Stimulated activated CD8-positive, alpha-beta memory T cell treated with anti-CD3 and anti-CD28 coated beads, Interleukin-2, amount 100 ng/mL, for 1 hour (primary cell): ENCODE measurements around the gene ZNF280B.
A peak's percentile ranks its signal among the peaks of the same experiment; 100 is the strongest.
"Not testable (repeated sequence)": the region's sequence is repeated elsewhere in the genome, so short reads cannot be mapped to it uniquely, and the experiment has no call there.

Source experiments
- DNase-seq, 2 donors: peaks; one replicate each; pipeline ENCODE4 v3.0.0-alpha.2; 2020; ENCODE audit warnings: low read depth in 2 of 2

The ZNF280B gene

DNA sequence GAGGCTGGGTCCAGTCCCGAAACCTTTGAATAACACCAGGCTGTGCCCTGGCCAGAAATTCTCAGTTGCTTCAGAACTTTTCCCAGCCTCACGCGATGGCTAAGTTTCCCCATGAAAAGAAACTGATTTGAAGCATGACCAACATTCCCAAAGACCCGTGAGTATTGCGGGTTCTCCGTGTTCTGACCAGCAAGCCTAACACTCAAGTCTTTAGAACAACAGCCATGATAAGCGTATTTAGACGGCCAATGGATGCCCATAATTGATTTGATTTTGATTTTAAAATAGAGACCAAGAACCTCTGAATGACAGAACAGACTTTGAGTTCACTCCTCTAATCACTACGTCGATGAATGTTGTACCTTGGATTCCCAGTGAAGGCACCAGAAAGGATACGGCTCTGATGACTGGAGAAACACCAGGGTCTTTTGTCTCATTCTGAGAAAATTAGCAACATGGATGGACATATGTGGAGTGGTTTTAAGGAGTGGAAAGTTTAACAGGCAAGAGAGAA lies 43.9 kb downstream of the ZNF280B start:
- DNase-seq = no peak

DNA sequence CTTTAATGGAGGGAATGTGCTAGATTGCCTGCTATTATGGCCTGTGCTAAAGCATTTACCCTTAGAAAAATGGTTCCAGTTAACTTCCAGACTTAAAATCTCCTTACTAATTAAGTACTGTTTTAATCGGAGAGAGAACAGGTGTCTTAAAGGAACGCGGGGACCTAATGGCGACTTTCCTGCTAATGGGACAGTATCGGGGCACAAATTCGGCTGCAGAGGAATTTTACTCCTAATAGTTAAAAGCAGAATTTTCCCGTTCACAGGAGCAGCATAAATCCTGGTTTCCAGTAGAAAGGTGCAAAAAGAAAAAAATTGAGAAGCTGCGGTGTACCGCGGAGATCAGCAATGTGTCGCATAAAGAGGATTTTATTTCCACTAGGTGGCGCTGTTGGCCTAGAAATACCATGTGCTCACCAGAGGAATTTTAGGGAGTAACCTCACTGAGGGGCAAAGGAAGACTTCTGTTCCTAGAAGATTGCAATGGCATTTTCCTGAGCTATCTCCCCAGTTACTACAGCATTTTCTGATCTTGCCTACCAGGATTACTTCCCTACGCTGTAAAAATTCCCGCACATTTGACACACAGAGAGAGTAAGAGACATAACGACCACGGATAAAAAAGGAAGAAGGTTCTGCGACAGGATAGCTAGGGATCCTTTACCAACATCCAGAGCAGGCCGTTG lies 44.5 kb downstream of the ZNF280B start:
- peak; percentile 4 to 7 for DNase-seq

DNA sequence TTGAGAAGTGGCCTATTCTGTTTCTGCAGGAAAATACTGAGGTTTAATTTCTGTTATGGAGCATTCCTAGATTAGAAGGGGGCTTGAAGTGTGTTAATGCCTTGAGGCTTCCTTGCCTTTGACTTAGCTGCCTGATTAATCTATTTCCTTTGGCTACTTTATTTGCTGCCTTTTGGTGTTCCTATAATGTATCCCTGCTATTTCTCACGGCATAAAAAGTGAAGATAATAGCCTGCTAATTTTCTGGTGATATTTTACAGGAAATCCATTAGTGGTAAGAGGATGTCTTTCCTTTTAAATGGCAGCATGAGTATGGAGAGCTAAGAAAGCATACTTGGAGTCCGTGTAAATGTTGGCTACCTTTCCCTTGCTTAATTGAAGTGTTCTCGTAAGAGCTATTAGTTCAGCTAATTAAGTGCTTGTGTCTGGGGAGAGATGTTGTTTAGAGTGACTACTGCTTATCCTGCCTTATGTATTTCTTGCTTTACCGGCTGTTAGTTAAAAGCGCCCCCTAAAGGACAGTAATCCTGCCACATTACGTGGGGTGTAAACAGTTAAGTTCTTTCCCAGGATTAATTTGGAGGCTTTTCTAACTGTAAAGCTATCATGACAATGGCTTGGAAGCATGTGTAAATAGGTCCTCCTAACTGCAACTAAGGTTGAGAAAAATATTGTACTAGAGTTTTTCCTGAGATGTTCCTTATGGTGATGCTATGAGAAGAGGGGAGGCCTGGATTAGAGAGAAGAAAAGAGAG lies 45.6 kb downstream of the ZNF280B start:
- DNase-seq = no peak

DNA sequence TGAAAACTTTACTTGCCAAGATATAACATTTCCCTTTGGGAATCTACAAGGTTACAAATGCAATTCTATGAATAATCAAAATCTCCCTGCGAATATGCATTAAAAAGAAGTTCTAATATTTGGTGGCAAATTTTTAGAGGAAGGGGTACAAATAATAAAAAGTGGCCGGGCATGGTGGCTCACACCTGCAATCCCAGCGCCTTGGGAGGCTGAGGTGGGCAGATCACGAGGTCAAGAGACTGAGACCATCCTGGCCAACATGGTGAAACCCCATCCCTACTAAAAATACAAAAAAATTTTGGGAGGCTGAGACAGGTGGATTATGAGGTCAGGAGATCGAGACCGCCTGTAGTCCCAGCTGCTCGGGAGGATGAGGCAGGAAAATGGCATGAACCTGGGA lies 47.0 kb downstream of the ZNF280B start:
- DNase-seq = no peak

DNA sequence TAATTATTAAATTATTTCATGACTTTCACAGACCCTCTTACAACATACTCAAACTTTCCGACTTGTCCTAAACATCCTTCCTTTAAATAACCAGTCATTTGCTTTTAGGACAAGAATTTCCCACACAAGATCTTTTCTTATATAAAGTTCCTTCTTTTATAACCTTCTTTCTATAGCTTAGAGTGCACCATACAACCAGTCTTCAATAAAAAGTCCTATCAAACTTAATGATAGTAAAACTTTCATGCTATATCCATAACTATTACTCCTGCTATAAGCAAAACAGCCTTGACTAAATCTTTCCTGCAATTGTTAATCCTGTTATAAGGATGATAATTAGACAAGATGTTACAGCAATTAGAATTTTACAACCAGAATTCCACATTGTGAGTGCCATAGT lies 47.4 kb downstream of the ZNF280B start:
- DNase-seq = no peak

DNA sequence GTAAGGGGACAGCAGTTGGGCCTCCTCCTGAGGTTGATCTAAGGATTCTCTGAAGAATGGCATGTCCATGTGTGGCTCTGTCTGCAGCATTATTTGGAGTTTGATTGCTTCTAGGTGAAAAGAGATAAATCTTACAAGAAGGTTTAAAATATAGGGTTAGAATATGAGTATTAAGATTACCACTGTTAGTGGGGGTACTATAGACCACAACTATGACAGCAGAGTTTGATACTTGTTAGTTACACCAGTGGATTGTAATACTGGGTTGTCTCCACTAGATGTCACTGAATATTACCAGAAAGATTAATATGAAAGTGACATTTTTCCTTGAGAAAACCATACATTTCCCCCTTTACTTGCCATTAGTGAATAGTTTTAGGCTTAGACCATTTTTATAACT lies 47.9 kb downstream of the ZNF280B start:
- DNase-seq = no peak

DNA sequence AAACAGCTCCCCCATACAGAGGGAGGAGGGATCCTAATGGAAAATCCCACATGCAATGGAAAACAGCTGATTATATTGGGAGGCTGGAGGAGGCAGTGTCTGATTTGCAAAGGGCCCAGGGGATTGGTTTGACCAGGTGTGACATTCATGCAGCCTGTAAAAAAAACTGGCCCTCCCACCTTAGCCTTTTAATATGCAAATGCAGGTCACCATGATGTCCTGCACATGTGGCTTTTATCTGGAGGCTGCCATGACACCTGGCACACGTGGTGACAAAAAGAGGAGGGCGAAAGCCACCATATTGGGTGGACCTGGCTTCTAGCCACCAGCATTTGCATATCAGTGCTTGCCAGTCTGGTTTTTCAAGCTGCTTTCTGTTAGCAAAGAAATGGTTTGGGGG lies 48.5 kb downstream of the ZNF280B start:
- no peak for DNase-seq

DNA sequence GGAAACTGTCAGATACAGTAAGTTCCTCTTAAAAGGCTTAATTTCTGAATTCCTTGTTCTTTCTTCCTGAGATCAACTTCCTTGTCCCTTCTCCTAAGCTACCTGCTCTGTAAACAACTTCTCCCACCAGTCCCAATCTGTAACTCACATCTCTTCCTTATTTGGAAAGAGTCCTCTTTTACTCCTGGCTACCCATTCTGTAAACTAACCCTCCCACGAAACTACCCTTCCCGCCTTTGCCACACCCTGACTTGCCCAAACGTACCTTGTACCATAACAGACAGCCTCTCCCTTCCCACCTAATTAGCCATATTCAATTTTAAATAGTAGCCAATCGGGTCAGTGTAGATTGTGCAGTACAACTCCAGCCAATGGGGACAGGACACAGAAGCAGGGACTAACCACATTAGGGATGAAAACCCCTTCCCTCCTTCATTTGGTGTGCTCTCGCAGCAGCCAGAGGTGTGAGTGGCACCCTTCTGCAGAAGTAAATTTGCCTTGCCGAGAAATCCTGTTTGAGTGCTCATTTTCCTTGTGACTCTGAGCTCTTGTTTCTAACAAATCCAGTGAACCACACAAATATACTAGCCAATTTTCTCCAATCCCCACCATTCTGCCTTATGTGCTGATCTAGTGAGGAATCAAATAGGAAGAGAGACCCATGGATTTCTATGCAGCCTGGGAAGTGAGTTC lies 49.5 kb downstream of the ZNF280B start:
- DNase-seq = no peak

DNA sequence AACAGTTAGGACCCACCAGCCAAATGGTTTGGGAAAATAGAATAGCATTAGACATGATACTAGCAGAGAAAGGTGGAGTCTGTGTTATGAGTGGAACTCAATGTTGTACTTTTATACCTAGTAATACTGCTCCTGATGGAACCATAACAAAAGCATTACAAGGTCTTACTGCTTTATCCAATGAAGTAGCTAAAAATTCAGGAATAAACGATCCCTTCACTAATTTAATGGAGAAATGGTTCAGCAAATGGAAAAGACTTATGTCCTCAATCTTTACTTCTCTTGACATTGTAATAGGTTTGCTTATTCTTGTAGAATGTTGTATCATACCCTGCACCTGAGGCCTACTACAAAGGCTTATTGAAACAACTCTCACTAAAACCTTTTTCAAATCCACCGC lies 50.2 kb downstream of the ZNF280B start:
- DNase-seq = no peak

DNA sequence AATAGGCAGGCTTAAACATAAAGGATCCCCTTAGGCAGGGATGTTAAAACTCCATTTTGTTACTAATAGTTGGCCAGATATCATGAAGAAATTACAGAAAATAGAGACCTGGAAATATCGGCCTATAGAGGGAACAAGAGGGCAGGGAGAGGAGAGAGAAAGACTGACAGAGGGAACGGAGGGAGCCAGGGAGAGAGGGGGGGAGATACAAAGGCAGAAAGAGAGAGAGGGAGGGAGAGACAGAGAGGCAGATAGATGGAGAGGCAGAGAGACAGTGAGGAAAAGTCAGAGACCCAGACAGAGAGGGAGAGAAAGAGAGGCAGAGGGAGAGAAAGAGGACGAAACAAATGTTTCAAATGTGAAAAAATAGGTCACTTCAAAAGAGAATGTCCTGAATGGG lies 53.5 kb downstream of the ZNF280B start:
- no peak for DNase-seq

DNA sequence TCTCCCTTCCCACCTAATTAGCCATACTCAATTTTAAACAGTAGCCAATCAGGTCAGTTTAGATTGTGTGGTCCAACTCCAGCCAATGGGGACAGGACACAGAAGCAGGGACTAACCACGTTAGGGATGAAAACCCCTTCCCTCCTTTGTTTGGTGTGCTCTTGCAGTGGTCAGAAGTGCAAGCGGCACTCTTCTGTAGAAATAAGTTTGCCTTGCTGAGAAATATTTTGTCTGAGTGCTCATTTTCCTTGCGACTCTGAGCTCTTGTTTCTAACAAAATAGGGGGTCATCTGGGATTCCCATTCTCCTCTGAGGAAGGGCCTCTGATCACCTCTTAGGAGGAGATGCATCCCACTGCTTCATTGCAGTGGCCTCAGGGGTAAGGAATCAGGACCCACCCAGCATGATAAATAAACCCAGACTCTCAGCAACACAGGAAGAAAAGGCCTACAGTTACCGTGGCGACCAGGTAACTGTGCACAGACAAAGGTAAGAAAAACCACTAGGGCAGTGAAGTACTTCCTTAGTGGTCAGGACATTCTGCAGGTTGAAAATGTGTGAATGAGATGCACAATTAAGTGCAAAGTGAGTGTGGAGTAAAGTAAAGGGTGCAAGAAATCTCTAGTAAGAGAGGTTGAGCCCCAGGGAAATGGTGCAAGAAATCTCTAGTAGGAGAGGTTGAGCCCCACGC lies 55.4 kb downstream of the ZNF280B start:
- DNase-seq = no peak

DNA sequence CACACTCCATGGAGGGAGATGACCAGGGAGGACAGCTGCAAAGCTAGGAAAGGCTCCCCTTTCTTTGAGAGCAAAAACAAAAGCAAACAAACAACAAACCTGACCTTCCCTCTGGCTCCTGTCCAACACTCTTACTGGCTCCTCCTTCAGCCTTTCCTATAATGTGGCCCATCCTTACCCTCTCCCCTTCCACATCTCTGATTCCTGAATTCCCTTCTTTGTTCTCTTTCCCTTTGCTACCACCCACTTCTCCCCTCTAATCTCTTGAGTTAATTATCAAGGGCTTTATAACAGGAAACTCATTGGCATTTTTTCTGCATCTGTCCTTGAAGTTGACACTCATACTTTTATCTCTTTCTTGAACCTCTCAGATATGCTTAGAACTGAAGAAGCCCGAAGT lies 56.3 kb downstream of the ZNF280B start:
- no peak for DNase-seq

DNA sequence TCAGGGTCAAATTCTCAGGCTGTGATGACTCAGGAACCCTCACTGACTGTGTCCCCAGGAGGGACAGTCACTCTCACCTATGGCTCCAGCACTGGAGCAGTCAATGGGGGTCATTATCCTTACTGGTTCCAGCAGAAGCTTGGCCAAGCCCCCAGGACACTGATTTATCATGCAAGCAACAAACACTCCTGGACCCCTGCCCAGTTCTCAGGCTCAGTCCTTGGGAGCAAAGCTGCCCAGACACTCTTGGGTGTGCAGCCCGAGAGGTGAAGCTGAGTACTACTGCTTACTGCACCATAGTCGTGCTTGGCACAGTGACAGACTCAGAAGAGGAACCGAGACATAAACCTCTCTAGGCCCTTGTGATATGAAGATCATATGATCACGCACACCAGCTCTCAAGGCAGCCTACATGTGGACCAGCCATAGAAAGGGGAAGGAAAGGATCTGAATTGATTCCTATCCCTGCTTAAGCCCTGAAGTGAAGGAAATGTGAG lies 58.2 kb downstream of the ZNF280B start:
- DNase-seq = no peak

DNA sequence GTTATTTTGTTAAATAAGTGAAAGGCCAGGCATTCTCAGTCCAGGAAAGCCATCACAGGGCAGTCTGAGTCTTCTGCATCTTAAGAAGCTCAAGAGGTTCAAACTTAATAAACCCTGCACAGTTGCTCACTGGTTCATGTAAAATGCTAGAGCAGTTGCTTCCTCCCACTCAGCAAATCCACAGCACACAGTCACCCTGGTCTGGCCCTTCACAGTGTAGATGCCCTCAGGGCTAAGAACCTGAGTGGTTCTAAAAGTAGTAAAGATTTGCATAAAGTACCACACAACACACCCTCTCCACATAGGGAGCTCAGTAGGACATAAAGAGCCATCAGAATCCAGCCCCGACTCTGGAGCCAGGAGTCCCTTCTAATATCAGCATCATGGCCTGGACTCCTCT lies 58.7 kb downstream of the ZNF280B start:
- DNase-seq = no peak

DNA sequence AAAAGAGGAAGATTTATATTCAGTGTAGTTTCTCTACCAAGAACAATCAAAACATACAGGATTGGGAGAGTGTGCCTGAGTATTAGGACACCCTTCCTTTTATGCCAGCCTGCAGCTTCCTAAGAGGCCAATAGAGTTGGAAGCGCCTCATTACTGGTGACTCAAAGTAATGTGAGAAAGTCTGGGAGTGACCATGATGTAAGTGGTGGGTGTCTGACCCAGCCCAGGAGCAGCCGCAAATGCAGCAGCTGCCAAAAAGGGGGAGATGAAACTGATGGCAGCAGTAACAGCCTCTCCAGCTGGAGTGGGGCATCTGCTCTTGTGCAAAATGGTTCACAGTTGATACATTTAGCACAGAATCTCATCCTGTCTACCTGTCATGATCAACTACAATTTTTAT lies 62.0 kb downstream of the ZNF280B start:
- no peak for DNase-seq

DNA sequence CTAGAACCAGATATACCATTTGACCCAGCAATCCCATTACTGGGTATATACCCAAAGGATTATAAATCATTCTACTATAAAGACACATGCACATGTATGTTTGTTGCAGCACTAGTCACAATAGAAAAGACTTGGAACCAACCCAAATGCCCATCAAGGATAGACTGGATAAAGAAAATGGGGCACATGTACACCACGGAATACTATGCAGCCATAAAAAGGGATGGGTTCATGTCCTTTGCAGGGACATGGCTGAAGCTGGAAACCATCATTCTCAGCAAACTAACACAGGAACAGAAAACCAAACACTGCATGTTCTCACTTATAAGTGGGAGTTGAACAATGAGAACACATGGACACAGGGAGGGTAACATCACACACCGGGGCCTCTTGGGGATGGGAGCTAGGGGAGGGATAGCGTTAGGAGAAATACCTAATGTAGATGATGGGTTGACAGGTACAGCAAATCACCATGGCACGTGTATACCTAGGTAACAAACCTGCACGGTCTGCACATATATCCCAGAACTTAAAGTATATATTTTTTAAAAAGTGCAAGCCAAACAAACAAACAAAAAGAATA lies 64.4 kb downstream of the ZNF280B start:
- not testable (repeated sequence) for DNase-seq

DNA sequence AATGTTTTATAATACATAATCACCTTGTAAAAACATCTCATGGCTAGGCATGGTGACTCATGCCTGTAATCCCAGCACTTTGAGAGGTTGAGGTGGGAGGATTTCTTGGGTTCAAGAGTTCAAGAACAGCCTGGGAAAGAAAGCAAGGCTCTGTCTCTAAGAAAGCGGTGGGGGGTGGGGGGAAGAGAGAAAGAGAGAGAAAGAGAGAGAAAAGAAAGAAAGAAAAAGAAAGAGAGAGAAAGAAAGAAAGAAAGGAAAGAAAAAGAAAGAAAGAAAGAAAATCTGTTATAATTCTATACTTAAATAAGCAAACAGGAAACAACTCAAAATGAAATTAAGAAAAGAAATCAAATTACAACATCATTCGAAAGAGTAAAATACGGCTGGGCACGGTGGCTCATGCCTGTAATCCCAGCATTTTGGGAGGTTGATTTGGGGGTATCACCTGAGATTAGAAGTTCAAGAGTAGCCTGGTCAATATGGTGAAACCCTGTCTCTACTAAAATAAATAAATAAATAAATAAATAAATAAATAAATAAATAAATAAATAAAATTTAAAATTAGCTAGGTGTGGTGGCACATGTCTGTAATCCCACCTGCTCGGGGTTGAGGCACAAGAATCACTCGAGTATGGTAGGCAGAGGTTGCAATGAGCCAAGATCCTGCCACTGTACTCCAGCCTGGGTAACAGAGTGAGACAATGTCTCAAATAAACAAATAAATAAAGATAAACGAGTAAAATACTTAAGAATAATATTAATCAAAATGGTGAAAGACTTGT lies 65.4 kb downstream of the ZNF280B start:
- no peak for DNase-seq

DNA sequence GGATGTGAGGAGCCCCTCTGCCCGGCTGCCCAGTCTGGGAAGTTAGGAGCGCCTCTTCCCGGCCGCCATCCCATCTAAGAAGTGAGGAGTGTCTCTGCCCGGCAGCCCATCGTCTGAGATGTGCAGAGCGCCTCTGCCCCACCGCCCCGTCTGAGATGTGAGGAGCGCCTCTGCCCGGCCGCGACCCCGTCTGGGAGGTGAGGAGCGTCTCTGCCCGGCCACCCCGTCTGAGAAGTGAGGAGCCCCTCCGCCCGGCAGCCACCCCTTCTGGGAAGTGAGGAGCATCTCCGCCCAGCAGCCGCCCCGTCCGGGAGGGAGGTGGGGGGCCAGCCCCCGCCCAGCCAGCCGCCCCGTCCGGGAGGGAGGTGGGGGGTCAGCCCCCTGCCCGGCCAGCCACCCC lies 66.9 kb downstream of the ZNF280B start:
- DNase-seq = not testable (repeated sequence)

DNA sequence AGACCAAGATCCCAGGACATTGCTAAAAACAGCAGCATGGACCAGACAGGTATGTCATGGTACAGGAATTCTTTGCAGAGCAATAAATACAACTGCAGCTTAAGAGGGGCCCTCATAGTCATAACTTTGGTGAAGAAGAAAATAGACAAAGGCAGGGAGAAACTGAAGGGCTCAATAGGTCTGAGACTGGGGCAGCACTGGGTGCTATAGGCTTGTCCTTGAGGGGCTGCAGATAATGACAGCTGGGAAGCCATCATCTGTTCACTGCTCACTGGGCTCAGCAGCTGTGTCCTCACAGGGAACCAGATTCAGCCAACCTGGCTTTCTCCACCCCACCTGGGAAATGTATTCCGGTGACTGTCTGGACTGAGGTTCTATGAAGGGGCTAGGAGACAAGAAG lies 68.4 kb downstream of the ZNF280B start:
- no peak for DNase-seq
